Duodenal mucosa (tissue), 2 donors: ENCODE results near the gene MRPL2.
A peak's percentile ranks its signal among the peaks of the same experiment; 100 is the strongest.

Source experiments
- H3K27ac ChIP-seq: one replicate; pipeline ENCODE4 v1.7.0; 2013; ENCODE audit warnings: low read depth, low read length
- H3K27me3 ChIP-seq, 2 donors: one replicate each; pipeline ENCODE4 v1.7.0; 2013; ENCODE audit warnings: low read length in 2 of 2, control low read depth in 1 of 2; ENCODE audit not compliant: insufficient read depth in 2 of 2, control insufficient read depth in 1 of 2
- H3K36me3 ChIP-seq, 2 donors: one replicate each; pipeline ENCODE4 v1.7.0; 2013; ENCODE audit warnings: low read length in 2 of 2, control low read depth in 1 of 2; ENCODE audit not compliant: insufficient read depth in 2 of 2, control insufficient read depth in 1 of 2
- H3K4me1 ChIP-seq, 2 donors: one replicate each; pipeline ENCODE4 v1.7.0; 2013; ENCODE audit warnings: low read length in 2 of 2, control low read depth in 1 of 2; ENCODE audit not compliant: insufficient read depth in 2 of 2, control insufficient read depth in 1 of 2
- H3K4me3 ChIP-seq, 2 donors: one replicate each; pipeline ENCODE4 v1.7.0; 2013; ENCODE audit warnings: low read length in 2 of 2, low read depth in 1 of 2
- H3K9ac ChIP-seq, 2 donors: one replicate each; pipeline ENCODE4 v1.7.0; 2013; ENCODE audit warnings: low read length in 2 of 2, low read depth in 1 of 2
- H3K9me3 ChIP-seq, 2 donors: one replicate each; pipeline ENCODE4 v1.7.0; 2013; ENCODE audit warnings: low read length in 2 of 2, control low read depth in 1 of 2; ENCODE audit not compliant: control insufficient read depth in 1 of 2

Gene MRPL2

DNA sequence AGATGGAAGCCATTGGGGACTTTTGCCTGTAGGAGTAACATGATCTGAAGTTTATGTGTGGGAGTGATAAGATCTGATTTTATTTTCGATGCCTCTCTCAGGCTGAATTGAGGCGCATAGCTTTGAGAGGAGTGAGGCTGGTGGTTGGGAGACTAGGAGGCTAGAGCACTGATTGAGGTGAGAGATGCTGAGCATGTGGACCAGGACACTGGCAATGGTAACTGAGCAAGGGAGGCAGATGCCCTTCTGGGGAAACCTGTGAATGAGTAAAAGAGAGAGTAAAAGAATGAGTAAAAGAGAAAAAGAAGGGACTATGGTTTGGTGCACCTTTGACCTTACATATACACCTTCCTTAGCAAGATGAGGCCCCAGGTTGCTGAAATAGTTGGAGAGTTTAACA, 34.8 kb downstream of the MRPL2 start:
- no peak overlapping the region for H3K9ac ChIP-seq
- peaks cover 30 to 57% of the 10 kb centered on the region in 2 donors for H3K36me3 ChIP-seq
- no peaks in the 10 kb centered on the region for H3K9me3 ChIP-seq
- no peak overlapping the region for H3K27ac ChIP-seq
- no peak overlapping the region for H3K4me3 ChIP-seq
- H3K4me1 ChIP-seq = peaks cover 6 to 17% of the 10 kb centered on the region in 2 donors
- no peaks in the 10 kb centered on the region for H3K27me3 ChIP-seq

DNA sequence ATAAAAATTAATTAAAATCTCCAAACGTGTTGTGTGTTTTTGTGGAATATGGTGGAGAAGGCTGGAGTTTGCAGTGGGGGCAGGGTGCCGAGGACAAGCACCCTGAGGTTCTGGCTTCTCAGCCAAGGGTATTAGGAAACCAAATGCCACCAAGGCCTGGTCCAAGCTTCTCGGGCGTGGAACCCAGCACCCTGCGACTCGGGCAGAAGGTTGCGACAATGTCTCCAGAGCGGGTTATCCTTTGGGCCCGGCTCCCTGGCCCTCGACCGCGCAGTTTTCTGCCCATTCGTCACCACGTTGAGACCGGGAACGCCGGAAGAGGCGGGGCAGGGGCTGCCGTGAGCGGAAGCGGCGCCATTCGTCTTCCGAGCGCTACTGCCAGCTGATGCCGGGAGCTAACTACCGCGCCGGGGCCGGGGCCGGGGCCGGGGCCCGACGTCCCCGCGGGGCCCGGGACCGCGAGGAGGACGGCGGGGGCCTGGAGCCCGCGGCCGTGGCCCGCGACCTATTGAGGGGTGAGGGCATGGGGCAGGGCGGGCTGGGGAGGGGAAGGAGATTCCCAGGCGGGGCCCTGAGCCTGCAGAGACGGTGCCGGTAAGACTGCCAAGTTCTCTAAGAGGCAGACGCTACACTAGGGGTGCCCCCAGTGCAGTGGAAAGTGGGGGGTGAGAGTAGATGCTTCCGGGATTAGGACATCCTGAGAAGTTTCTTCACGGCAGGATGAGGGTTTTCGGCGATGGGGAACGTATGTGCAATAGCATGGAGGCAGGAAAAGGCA, 37.8 kb downstream of the MRPL2 start, which contains the start of gene RRP36:
Gene RRP36 (plus strand): TSS at position 354 of the 778 bp plus-strand sequence. CDS start 32 bp downstream, at position 386.
- Histone ChIP-seq H3K4me3 (peak within 1 kb of the TSS; percentile 96 to 98), H3K27ac (peak within 1 kb of the TSS; percentile 73), H3K9ac (peak within 1 kb of the TSS; percentile 68 to 86), H3K36me3 (peaks cover 36 to 52% of the 10 kb centered on the region in 2 donors), H3K4me1 (peaks cover 10 to 21% of the 10 kb centered on the region in 2 donors), H3K27me3 (no peaks in the 10 kb centered on the region), H3K9me3 (no peaks in the 10 kb centered on the region)

GRCh38 chr6:43020847-43021246, 38.4 kb downstream of the MRPL2 start:
- H3K9ac ChIP-seq = peak overlapping the region; percentile 40 to 51
- H3K9me3 ChIP-seq = no peaks in the 10 kb centered on the region
- H3K27ac ChIP-seq = no peak overlapping the region
- H3K4me3 ChIP-seq = peak overlapping the region; percentile 96 to 98
- peaks cover 34 to 45% of the 10 kb centered on the region in 2 donors for H3K36me3 ChIP-seq
- H3K27me3 ChIP-seq = no peaks in the 10 kb centered on the region
- peaks cover 12 to 27% of the 10 kb centered on the region in 2 donors for H3K4me1 ChIP-seq

DNA sequence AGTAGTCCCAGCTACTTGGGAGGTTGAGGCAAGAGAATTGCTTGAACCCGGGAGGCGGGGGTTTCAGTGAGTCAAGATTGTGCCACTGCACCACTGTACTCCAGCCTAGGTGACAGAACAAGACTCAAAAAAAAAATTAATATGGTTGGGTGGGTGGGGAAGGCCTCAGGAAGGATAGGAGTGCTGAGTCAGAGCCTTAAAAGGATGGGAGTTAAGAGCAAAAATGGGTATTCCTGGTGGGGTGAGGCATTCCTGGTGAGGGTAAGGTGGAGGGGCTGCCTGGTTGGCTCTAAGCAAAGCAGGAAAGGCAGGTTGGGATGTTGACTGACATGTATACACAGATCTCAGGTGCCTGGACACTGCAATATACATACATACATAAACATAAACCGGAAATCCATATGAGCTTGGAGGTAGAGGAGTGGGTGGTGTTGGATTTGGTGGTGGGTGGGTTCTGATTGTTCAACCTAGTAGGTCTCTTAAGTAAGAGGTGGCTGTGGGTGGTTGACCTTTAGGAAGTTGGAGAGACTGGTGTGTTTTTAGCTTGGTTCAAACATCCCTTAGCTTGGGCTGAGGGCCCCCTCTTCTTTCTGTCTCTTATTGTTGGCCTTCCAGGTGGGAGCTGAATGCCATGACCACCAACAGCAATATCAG, 39.1 kb downstream of the MRPL2 start:
- H3K9ac ChIP-seq = no peak overlapping the region
- H3K27me3 ChIP-seq = no peaks in the 10 kb centered on the region
- no peak overlapping the region for H3K27ac ChIP-seq
- H3K4me3 ChIP-seq = no peak overlapping the region
- peaks cover 15 to 30% of the 10 kb centered on the region in 2 donors for H3K4me1 ChIP-seq
- H3K36me3 ChIP-seq = peaks cover 33 to 41% of the 10 kb centered on the region in 2 donors
- H3K9me3 ChIP-seq = no peaks in the 10 kb centered on the region

- no peak overlapping the region for H3K4me3 ChIP-seq
- peaks cover 26 to 31% of the 10 kb centered on the region in 2 donors for H3K36me3 ChIP-seq
- H3K4me1 ChIP-seq = peaks cover 22 to 38% of the 10 kb centered on the region in 2 donors
- H3K9me3 ChIP-seq = no peaks in the 10 kb centered on the region
- no peaks in the 10 kb centered on the region for H3K27me3 ChIP-seq
- H3K9ac ChIP-seq = no peak overlapping the region
- H3K27ac ChIP-seq = no peak overlapping the region
Measured at GRCh38 chr6:43019152-43019551, 40.1 kb downstream of the MRPL2 start.

- H3K27me3 ChIP-seq = no peaks in the 10 kb centered on the region
- no peaks in the 10 kb centered on the region for H3K9me3 ChIP-seq
- no peak overlapping the region for H3K4me3 ChIP-seq
- H3K4me1 ChIP-seq = peaks cover 33 to 42% of the 10 kb centered on the region in 2 donors
- no peak overlapping the region for H3K9ac ChIP-seq
- H3K36me3 ChIP-seq = peaks cover 31 to 33% of the 10 kb centered on the region in 2 donors
- H3K27ac ChIP-seq = no peak overlapping the region
Measured at GRCh38 chr6:43016943-43017334, 42.3 kb downstream of the MRPL2 start.

DNA sequence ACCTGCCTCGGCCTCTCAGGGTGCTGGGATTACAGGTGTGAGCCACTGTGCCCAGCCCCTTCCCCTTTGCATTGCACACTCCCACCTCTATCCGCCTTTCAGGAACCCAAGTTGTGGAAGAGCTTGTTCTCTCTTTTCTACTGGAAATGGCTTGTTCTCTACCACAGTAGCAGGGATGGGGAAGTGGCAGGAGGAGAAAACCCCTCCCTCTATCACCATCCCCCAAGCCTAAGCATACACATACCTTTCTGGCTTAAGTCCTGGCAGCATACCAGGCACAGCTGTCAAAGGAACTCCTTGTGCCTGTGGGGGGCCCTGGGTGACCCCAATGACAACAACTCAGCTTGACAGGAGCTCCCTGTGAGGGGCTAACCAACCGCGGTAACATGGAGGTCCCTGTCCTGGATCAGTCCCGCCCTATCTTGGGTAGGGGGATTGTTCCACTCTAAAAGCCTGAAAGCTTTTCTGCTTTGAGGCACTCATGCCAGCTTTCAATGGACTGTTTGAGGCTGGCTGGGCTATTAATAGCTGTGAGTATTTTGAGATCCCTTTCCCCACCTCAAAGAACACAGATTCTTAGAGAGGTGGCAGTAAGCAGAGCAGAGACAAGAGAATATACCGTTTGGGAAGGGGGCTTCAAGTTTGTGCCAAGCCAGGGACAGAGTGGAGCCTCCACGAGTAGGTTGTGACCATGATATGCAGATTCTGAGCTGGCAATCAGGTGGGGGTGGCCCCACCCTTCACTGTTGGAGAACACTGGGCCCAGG, 42.9 kb downstream of the MRPL2 start:
- Histone ChIP-seq H3K9ac (no peak overlapping the region), H3K9me3 (no peaks in the 10 kb centered on the region), H3K36me3 (peaks cover 33 to 39% of the 10 kb centered on the region in 2 donors), H3K27ac (no peak overlapping the region), H3K4me1 (peaks cover 33 to 42% of the 10 kb centered on the region in 2 donors), H3K27me3 (no peaks in the 10 kb centered on the region), H3K4me3 (no peak overlapping the region)

GRCh38 chr6:43014434-43014909, 44.8 kb downstream of the MRPL2 start:
- peak overlapping the region; percentile 87 to 95 for H3K4me3 ChIP-seq
- no peaks in the 10 kb centered on the region for H3K9me3 ChIP-seq
- H3K27ac ChIP-seq = peak overlapping the region; percentile 23
- H3K4me1 ChIP-seq = peaks cover 27 to 34% of the 10 kb centered on the region in 2 donors
- H3K36me3 ChIP-seq = peaks cover 35 to 53% of the 10 kb centered on the region in 2 donors
- H3K9ac ChIP-seq = peak overlapping the region; percentile 66 to 84
- no peaks in the 10 kb centered on the region for H3K27me3 ChIP-seq

- Histone ChIP-seq H3K27ac (peak within 1 kb of the TSS; percentile 23), H3K4me3 (peak within 1 kb of the TSS; percentile 87 to 95), H3K9ac (peak within 1 kb of the TSS; percentile 73 to 84), H3K36me3 (peaks cover 36 to 54% of the 10 kb centered on the region in 2 donors), H3K27me3 (no peaks in the 10 kb centered on the region), H3K4me1 (peaks cover 27 to 34% of the 10 kb centered on the region in 2 donors), H3K9me3 (no peaks in the 10 kb centered on the region)
Measured at GRCh38 chr6:43013843-43014433, 45.3 kb downstream of the MRPL2 start, which contains the start of the genes KLHDC3 and MEA1. TSS of gene KLHDC3 (plus strand) at chr6:43014249. CDS start at chr6:43017193, 2,944 bp downstream. TSS of gene MEA1 (minus strand) at chr6:43013946. CDS start at chr6:43013813, 133 bp downstream.
